ENCODE data around the gene RAI2.

RAI2 gene

GRCh38 chrX:17778997-17779396, 82.1 kb downstream of the RAI2 start:
- DNase-seq, result no peak

- no peak for DNase-seq
Measured at GRCh38 chrX:17774053-17774452, 87.0 kb downstream of the RAI2 start.

GRCh38 chrX:17773221-17773876, 87.7 kb downstream of the RAI2 start:
- DNase-seq, result no peak

DNA sequence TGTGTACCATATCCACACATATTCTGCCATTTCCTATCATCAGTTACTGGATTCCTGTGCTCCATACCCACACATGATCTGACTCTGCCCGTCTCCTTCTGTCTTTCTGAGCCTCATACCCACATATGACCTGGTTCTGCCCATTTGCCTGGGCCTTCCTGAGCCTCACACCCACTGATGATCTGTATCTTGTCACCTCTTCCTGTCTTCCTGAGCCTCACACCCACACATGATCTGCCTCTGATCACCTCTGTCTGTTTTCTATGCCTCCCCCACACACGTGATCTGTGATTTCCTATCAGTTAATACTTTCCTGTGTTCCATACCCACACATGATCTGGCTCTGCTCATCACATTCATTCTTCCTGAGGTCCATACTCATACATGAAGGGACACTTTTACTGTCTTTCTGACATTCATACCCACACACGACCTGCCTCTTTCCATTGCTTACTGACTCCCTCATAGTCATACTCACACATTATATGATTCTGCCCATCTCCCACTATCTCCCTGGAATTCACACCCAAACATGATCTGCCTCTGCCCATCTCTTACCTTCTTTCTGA, 91.3 kb downstream of the RAI2 start:
- DNase-seq, result no peak

DNA sequence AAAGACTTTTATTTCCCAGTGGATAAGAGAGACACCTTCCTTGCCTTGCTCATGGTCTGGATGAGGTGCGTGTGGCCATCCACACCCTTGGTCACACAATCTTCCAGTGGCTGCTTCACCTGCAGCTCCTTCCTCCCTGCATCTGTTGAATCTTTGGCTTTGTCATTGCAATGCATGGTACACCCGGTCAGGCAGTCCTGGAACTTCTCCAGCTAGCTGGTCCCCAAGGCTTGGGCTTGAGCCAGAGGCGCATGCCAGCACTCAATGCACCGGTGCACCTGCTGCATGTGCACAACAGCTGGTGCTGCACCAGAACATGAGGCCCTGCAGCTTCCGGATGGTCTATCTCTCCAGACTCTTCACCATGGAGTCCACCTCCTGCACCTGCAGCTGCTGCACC, 92.1 kb downstream of the RAI2 start:
- DNase-seq, result no peak

DNA sequence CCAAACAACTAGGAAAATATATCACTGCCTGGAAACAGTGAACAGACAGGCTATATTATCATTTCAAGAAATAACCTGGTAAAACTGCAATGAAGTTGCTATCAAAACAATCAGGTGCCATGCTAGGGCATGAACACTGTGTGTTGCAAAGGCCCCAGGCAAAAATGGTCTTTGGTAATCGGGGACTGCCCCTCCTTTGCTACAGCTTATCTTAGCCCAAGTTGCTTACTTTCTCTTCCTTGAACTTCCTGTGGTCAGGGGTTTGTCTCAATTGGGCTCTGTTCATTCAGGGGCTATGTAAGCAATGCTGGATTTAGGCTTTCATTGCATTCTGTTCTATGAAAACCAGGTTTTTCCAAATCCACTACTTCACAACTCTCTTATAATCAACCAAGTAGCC, 93.4 kb downstream of the RAI2 start:
- no peak for DNase-seq

DNA sequence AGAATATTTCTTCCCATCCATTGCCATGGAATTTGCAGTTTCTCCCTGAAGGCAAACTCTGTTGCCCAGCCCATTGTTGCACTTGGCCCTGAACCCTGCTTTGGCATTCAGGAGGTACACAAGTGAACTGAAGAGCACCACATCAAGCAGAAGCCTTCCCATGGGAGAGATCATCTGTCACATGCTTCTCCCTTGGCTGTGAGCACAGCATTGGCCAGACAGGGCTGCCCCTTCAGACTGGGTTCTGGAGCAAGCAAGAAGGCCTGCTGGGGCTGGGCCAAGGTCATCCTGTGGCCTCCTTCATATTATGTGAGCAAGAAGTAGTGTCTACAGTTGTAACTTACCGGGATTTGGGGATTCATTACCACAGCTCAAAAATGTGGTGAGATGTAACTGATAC, 101.1 kb downstream of the RAI2 start:
- no peak for DNase-seq

GRCh38 chrX:17758382-17758781, 102.7 kb downstream of the RAI2 start:
- DNase-seq, result no peak

GRCh38 chrX:17750436-17750835, 110.7 kb downstream of the RAI2 start:
- DNase-seq, result no peak
